A673 (cell line): ENCODE measurements around the gene GNAT1.

Experiments
- CTCF ChIP-seq: fragments of 300-800, 200-600 bp; sonication (generic); conservative IDR thresholded peaks from 2 replicates; pipeline ENCODE4 v1.5.1; 2017; ENCODE audit warnings: low read depth, mild to moderate bottlenecking, antibody characterized with exemption, low read length, moderate library complexity, mixed read lengths
- EZH2 ChIP-seq: fragments of 200-600 bp; sonication (generic); IDR thresholded peaks from 2 replicates; pipeline ENCODE4 v1.6.1; 2017; ENCODE audit warnings: borderline replicate concordance, low read depth, mild to moderate bottlenecking, mixed read lengths, antibody characterized with exemption, low read length; ENCODE audit not compliant: poor library complexity, severe bottlenecking

GRCh38 chr3:50157827-50158529 lies 33.4 kb upstream of the GNAT1 start:
- no peak for TF ChIP-seq CTCF
- no peak for TF ChIP-seq EZH2
